ENCODE results near the gene CHST9.

CHST9 gene

DNA sequence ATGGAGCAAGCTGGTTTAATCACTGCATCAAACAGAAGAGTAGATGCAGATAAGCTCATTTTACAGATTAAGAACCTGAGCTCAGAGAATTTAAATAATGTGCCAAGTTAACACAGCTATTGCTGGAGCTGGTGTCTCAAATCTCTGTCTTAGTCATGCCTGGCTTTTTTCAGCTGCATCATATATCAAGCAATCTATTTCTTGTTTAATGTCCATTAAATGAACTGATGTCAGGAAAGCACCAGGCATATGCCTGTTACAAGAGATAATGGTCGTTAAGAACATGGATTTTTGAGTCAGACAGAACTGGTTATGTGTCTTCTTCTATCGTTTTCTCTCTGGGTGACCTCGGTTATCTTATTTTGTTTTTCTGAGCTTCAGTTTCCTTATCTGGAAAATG, 259.8 kb downstream of the CHST9 start:
- DNase-seq, result no peak

GRCh38 chr18:26922313-26922712, 262.8 kb downstream of the CHST9 start:
- no peak for DNase-seq

DNA sequence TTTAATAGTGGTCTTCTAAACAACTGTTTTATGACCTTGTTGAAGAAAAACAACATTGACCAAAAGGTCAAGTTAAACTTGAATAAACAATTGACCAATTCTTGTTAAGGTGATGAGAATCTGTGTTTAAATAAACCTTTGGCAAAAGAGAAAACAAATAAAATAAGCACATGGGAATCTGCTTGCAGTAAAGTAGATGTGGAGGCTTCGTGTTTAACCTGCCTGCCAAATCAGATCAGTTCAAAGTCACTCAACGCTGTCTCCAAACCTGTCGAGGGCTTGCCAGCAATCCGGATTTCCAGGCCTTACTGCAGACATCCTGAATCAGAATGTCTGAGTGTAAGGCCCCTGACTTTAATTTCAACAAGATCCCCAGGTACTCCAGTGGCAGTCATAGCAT, 264.5 kb downstream of the CHST9 start:
- no peak for DNase-seq

GRCh38 chr18:26919627-26920026, 265.5 kb downstream of the CHST9 start:
- no peak for DNase-seq

DNA sequence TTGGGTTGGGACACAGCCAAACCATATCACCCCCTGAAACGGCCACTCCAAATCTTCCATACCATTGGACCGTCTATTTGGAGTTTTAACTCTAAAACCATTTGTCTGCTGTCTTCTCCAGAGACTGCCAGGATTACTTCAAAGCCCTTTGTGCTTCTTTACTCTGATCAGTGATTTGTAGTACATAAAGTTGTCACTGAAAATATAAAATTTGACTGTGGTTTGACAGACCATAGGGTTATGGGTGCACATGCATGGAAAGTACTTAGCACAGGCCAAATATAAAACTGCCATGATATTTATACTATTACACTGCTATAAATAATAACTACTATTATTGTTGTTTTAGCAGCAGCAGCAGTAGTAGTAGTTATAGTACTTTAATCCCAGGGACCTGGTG, 265.9 kb downstream of the CHST9 start:
- no peak for DNase-seq

DNA sequence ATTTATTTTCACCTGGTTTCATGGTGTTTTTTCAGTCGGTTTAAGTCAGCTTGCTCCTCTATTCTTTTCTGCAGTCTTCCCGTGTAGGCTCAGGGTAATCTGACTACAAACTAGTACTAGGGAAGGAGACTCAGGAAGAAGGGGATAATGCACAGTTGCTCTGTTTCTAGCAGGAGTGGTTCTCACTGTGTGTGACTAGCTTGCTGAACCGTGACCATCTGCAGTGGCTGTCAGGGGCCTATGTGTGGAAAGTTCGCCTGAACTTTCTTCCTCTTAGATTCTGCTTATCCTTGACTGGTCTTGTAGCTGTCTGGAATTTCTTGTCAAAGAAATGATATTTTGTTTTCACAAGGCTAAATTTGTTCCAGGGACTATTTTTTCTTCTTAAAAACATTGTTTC, 273.3 kb downstream of the CHST9 start:
- DNase-seq, result no peak

DNA sequence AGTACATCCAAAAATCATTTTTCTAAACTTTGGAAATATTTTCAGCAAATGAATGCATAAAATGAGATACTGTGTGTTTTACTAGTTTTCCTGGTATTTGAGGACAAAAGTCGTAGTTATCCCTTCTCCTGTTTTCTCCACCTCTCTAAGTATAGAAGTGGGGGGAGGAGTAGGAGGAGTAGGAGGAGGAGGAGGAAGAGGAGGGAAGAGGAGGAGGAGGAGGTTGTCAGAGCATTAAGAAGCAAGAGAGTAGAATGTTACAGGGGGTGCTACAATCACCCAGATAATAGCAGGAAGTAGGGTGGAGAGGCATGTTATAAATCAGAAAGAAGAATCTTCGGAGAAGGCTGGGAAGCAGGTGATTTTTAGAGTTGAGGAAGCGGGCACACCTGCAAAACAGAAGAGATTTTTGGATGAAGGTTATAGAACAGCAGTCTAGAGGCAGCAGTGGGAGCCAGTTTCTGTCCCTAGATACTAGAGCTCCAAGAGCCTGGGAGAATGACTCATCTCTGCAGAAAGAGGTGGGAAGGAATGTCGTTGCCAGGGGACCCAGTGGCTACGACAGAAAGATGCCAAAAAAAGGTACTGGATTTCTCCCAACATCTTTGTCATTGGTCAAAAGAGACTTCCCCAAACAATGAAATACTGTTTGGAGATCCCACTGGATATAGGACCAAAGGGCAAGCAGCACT, 275.4 kb downstream of the CHST9 start:
- no peak for DNase-seq

DNA sequence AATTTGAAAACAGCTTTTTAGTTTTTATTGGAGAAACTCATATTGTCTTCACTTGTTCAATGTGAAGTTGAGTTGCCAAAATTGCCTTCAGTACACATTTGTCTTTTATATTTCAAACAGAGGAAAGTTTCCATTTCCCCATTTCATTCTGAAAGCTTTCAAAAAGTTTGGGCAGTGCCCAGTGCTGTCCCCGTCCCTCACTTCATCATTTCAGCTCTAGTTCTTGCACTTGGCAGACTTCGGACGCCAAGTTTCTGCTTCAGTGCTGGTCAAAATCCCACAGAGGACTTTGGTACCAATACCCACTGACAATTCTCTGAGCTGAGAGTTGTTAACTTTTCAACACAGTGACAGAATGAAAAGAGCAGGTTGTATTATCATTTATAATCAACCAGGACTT, 276.2 kb downstream of the CHST9 start:
- no peak for DNase-seq

DNA sequence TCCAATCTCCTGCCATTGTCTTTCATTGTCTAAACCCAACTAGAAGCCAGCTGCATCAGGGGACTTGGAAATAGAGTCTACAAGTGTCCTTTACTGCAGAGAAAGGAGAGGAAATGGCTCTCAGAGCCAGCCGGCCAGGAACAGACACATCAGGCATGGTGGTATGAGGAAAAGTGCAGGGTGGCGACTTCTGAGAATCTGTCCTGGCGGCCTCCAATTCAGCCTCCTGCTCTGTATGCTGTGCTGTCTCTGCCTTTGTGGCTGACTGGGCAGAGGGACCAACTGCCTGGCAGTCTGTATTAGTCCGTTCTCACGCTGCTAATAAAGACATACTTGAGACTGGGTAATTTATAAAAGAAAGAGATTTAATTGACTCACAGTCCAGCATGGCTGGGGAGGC, 282.8 kb downstream of the CHST9 start:
- DNase-seq, result no peak

DNA sequence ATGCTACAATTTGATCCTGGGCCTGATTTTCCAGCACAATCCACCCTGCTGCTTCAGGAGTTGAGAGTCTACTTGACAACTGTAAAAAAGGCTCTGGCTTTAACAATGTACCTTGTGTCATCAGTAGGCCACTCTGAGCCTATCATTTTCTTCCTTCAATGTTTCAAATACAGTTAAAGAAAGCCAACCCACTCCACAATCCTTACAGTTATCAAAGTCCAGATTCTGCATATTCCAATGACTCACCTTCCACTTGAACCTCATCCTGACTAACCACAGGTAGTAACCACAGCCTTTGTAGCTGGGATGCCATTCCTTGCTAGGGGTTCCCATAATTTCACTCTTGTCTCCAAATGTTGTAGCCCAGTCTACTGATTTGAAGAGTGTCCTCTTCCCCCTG, 284.1 kb downstream of the CHST9 start:
- no peak for DNase-seq

- no peak for DNase-seq
These were observed 290.7 kb downstream of the CHST9 start for GRCh38 chr18:26894426-26894825.

DNA sequence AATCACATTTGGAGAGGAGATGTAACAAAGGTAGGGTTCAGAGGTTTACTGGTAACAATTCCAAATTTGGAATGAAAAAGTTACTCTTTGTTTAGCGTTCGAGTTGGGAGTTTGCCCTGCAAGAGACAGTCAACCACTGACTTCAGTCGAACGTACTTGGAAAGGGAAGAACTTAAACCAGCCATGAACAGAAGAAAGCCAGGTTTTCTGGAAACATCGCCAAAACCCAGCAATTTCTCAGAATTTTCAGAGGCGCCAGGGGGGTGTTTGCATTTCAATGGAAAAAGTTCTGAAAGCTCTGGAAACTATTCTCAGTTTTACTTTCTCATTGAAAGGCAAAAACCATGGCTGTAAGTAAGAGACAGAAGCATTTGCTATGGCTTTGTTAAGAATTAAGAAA, 291.1 kb downstream of the CHST9 start:
- DNase-seq, result no peak

DNA sequence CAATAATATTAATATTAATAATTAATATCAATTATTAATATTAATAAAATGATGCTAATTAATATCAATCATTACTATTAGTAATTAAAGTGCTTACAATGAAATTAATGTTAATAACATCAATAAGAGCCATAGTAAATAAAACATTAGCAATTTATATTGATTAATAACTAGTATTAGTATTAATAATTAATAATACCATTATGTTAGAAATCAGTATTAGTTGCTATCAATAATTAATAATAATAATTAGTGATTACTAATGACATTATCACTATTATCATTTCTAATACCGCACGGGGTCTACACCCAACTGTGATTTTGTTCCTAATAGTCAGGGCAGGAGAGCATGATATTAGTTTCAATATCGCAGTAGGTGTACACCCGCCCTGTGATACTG, 296.8 kb downstream of the CHST9 start:
- no peak for DNase-seq

DNA sequence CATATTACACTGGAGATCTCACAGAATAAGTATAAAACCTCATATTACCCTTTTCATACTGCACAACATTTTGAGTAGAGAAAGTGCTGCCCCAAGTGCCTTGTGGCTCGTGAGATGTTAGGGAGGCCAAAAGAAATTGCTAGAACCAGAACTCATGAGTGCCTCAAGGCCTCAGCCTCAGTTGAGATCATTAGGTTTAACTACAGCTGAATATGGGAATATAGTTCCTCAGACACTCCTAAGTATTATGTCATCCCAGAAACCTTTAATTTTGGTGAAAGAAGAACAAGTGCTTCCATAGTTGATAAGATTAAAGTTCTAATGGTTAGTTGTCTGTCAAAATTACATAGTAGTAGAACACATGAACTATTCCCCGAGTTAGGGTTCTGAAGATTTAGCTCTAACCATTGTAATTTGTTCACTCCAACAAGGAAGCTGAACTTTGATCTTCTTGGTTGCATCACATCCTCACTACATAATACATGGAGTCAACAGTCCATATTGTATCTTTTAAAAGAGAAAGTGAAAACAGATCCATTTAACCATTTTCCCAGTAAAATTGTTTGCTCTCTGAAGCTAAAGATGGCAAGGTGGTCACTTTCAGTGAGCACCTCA, 310.0 kb downstream of the CHST9 start:
- DNase-seq, result no peak

- DNase-seq, result no peak
These were observed 310.8 kb downstream of the CHST9 start for GRCh38 chr18:26874283-26874682.

- DNase-seq, result no peak
These were observed 315.5 kb downstream of the CHST9 start for GRCh38 chr18:26869640-26870039.

- no peak for DNase-seq
These were observed 316.0 kb downstream of the CHST9 start for GRCh38 chr18:26868968-26869586.

- no peak for DNase-seq
These were observed 317.6 kb downstream of the CHST9 start for GRCh38 chr18:26867471-26867870.

DNA sequence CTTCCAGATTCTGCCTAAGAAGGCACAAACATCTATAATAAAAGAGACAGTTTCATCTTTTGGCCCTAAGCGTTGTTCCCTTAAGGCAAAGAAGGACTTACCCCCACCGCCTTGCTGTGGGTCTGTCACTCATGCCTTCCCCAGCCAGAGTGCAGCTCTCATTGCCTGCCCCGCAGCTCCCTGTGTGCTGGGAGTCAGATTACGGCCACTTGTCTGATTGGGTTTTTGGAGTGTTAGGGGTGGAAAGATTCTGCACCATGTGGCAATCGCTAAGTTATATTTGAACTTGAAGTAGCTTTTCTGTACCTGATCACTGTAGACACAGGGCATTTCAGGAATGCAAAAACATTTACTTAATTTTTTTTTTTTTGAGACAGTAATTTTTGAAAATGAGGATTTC, 319.6 kb downstream of the CHST9 start, which contains the start of gene AQP4:
TSS of gene AQP4 (minus strand) at position 151 of the 400 bp plus-strand sequence. CDS start at position 133, 18 bp downstream.
- DNase-seq, result no peak

DNA sequence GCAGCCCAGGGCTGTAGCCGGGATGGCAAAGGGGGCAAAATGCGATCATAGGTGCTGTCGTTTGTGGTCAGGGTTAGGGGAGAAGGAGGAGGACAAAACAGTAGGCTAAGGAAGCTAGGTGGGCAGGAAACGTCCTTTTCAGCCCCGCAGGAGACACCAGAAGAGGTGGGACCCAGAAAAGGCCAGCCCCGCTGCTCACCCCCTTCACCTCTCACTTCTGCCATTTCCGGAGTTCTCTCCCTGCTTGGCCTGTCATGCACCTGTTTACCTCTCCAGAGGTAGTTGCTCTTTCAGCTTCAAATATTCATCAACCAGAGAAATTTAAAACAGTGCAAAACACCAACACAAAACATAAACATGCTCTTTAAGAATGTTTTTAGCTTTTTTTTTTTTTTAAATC, 320.4 kb downstream of the CHST9 start:
- DNase-seq, result no peak

- DNase-seq, result no peak
These were observed 321.1 kb downstream of the CHST9 start for GRCh38 chr18:26863921-26864497.

DNA sequence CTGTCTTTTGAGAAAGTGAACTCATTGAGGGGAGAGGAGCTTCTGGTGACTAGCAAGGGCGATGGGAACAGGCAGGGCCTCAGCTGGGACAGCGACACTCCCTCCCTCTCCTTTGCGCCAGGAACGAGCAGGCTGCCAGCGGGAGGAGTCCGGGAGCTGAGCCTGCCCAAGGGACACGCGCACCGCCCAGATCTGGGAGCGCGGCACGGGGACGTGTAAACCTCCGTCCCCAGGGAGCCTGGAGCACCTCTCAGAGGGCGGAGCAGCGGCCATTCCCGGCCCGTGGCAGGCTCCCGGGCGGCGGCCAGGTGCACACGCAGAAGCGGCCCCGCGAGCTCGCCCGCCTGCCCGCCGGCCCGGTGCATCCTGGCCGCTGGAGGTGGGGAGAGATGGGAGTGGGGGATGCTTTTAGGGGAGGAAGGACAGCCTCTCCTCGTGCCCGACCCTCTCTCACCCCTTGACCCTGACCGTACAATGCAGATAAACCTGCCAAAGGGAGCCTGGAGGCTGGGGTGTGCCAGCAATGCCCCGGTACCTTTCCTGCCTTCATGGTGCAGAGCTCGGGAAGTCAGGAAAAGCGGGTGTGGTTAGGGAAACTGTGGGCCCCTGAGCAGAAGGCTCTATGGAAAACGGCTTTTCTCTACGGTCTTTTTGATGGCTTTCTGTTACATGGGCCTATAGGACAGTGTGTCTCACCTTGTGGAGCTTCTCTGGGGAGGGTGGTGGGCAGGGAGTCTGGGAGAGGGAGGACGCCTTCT, 321.8 kb downstream of the CHST9 start:
- peak; percentile 16 for DNase-seq

- no peak for DNase-seq
These were observed 323.0 kb downstream of the CHST9 start for GRCh38 chr18:26862084-26862483.
